ENCODE data around the gene MTFR1L.
A peak's percentile ranks its signal among the peaks of the same experiment; 100 is the strongest.

The MTFR1L gene

DNA sequence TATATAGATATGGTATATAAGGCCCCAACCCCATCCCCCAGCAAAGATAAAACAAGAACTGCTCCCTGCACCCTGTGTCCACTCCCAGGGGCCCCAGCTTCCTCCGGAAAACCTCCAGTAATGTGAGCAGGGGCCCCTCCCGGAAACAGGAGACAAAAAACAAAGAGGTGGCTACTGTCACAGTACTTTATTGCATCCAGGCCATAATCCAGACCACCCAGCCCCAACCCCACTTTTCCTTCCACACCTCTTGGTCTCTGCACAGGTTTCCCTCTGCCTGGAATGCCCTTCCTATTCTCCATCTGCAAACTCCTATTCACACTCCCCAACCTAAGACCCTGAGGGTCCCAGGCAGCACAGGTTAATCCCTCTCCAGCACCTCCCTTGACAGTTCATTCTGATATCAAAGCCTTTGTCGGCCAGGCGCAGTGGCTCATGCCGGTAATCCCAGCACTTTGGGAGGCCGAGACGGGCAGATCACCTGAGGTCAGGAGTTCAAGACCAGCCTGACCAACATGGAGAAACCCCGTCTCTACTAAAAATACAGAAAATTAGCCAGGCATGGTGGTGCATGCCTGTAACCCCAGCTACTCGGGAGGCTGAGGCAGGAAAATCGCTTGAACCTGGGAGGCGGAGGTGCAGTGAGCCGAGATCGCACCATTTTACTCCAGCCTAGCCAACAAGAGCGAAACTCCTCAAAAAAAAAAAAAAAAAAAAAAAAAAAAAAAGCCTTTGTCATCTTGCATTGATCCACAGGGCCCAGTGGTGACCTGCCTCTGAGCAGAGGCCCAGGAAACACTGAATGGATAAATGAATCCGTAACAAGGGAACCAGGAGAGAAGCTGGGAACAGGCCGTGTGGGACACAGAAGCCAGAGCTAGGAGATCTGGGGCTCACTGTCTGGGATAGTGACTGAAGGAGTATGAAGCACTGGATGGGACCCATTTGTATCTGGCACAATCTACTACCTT, 41.8 kb downstream of the MTFR1L start:
- Histone ChIP-seq H3K9me3 (ENCODE audit: control insufficient read depth in 2 of 2, low read length in 2 of 2) (no peaks in the 10 kb centered on the region), H3K27ac (ENCODE audit: low read depth in 2 of 2, low read length in 2 of 2) (peak overlapping the region; percentile 13 to 48)

DNA sequence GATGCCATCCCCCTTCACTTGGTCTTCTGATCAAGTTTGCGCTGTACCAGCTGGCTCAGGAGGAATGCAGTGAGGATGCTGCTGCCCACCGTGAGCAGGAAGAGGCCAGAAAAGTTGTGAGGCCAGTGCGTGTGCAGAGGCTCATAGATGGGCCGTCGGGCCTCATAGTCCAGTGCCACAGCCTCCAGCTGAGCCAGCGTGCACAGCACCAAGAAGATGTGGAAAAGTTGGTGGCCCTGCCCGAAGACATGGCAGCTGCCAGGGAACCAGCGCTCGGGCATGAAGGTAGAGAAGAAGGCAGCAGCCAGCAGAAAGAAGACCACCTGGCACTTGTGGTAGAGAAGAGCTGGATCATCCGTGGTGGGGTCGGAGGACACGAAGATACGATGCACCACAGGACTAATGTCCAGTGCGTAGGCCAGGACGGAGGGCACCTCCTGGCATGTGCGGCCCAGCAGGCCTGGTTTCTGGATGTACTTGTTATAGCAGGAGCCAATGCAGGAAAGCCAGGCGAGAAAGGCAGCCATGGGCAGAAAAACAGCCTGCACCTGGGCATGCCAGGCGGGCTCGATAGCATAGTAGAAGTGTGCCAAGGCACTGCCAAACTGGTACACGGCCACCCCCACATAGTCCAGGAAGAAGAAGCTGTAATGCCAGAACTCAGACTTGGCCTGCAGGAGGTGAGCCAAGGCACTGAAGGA, 43.2 kb downstream of the MTFR1L start:
- Histone ChIP-seq H3K4me3 (ENCODE audit: low read length in 2 of 2) (no peak overlapping the region), H3K9me3 (ENCODE audit: control insufficient read depth in 2 of 2, low read length in 2 of 2) (no peaks in the 10 kb centered on the region), H3K4me1 (ENCODE audit: control insufficient read depth in 2 of 2, insufficient read depth in 2 of 2, low read length in 2 of 2) (peaks cover 7 to 23% of the 10 kb centered on the region in 2 donors), H3K27me3 (ENCODE audit: control insufficient read depth in 2 of 2, insufficient read depth in 2 of 2, low read length in 2 of 2) (no peaks in the 10 kb centered on the region), H3K27ac (ENCODE audit: low read depth in 2 of 2, low read length in 2 of 2) (no peak overlapping the region), H3K36me3 (ENCODE audit: control insufficient read depth in 2 of 2, insufficient read depth in 2 of 2, low read length in 2 of 2) (peaks cover 0 to 4% of the 10 kb centered on the region in 2 donors), H3K9ac (ENCODE audit: low read depth in 1 of 2, low read length in 2 of 2) (no peak overlapping the region)

More for the DNA sequence above, 41.8 kb downstream of the MTFR1L start:
- Histone ChIP-seq H3K4me3 (ENCODE audit: low read length in 2 of 2) (no peak overlapping the region), H3K36me3 (ENCODE audit: control insufficient read depth in 2 of 2, insufficient read depth in 2 of 2, low read length in 2 of 2) (peaks cover 0 to 4% of the 10 kb centered on the region in 2 donors), H3K27me3 (ENCODE audit: control insufficient read depth in 2 of 2, insufficient read depth in 2 of 2, low read length in 2 of 2) (no peaks in the 10 kb centered on the region), H3K9ac (ENCODE audit: low read depth in 1 of 2, low read length in 2 of 2) (peak overlapping the region in 1 of 2 donors; percentile 6), H3K4me1 (ENCODE audit: control insufficient read depth in 2 of 2, insufficient read depth in 2 of 2, low read length in 2 of 2) (peaks cover 7 to 18% of the 10 kb centered on the region in 2 donors)

DNA sequence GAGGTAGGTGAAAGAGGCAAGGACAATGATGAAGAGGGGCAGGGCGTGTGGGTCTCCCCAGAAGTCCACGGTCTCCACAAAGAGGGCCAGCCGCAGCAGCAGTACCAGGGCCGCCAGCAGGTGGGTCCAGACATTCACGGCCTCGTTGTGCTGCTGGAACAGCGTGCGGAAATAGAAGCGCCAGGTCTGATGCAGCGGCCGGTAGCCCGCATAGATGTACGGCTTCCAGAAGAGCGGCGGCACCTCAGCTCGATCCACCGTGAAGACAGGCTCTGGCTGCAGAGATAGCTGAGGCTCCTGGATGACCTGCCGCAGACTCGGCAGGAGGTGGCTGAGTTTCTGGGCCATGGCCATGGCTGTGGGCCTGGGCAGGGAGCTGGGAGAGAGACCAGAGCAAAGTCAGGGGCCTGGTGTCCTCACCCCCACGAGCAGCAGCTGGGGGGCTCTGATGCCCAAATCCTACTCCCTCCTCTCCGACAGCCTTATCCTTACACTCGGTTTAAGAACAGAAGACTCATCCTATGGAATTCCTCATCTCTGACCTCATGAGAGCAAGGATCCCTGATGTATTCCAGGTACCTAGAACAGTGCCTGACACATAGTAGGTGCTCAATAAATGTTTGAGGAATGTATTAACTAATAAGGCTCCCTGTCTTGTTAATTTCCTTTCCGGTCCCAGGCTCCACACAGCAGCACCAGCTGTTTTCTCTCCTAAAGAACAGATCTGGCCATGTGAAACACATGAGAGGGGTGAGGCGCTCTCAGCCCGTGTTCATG, 43.9 kb downstream of the MTFR1L start:
- no peak overlapping the region for H3K27ac ChIP-seq (ENCODE audit: low read depth in 2 of 2, low read length in 2 of 2)
- peaks cover 0 to 4% of the 10 kb centered on the region in 2 donors for H3K36me3 ChIP-seq (ENCODE audit: control insufficient read depth in 2 of 2, insufficient read depth in 2 of 2, low read length in 2 of 2)
- H3K9ac ChIP-seq (ENCODE audit: low read depth in 1 of 2, low read length in 2 of 2), result no peak overlapping the region

DNA sequence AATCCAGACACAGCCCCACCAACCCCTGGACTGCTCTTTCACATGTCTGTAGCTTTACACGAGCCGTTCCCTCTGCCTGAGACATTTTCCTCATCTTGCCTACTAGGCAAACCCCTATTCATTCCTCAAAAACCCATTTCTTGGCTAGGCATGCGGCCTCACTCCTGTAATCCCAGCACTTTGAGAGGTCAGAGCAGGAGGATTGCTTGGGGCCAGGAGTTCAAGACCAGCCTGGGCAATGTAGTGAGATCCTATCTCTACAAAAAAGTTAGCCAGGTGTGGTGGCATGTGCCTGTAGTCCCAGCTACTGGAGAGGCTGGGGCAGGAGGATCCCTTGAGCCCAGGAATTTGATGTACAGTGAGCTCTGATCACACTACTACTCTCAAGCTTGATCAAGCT, 44.7 kb downstream of the MTFR1L start:
- H3K27me3 ChIP-seq (ENCODE audit: control insufficient read depth in 2 of 2, insufficient read depth in 2 of 2, low read length in 2 of 2), result no peaks in the 10 kb centered on the region
- no peak overlapping the region for H3K9ac ChIP-seq (ENCODE audit: low read depth in 1 of 2, low read length in 2 of 2)
- H3K36me3 ChIP-seq (ENCODE audit: control insufficient read depth in 2 of 2, insufficient read depth in 2 of 2, low read length in 2 of 2), result peaks cover 0 to 4% of the 10 kb centered on the region in 2 donors
- H3K4me1 ChIP-seq (ENCODE audit: control insufficient read depth in 2 of 2, insufficient read depth in 2 of 2, low read length in 2 of 2), result peaks cover 0 to 17% of the 10 kb centered on the region in 2 donors
- H3K4me3 ChIP-seq (ENCODE audit: low read length in 2 of 2), result no peak overlapping the region
- H3K9me3 ChIP-seq (ENCODE audit: control insufficient read depth in 2 of 2, low read length in 2 of 2), result no peaks in the 10 kb centered on the region
- H3K27ac ChIP-seq (ENCODE audit: low read depth in 2 of 2, low read length in 2 of 2), result no peak overlapping the region

More for the DNA sequence above, 43.9 kb downstream of the MTFR1L start:
- Histone ChIP-seq H3K9me3 (ENCODE audit: control insufficient read depth in 2 of 2, low read length in 2 of 2) (no peaks in the 10 kb centered on the region), H3K27me3 (ENCODE audit: control insufficient read depth in 2 of 2, insufficient read depth in 2 of 2, low read length in 2 of 2) (no peaks in the 10 kb centered on the region), H3K4me1 (ENCODE audit: control insufficient read depth in 2 of 2, insufficient read depth in 2 of 2, low read length in 2 of 2) (peaks cover 5 to 23% of the 10 kb centered on the region in 2 donors), H3K4me3 (ENCODE audit: low read length in 2 of 2) (no peak overlapping the region)

DNA sequence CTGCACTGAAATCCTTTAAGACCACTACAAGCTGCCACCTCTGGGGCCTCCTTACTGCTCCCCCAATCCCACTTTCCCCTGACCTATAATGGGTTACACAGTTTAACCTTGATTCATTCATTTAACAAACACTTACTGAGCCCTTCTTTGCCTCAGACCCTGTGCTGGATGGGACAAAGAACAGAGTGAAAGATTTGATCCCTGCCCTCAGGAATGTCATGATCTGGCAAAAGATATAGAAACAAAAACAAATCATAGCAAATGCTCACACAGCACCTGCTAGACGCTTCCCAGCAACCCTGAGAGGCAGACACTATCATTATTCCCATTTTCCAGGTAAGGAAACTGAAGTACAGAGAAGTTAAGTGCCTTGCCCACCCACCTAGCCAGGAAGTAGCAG, 46.5 kb downstream of the MTFR1L start:
- no peak overlapping the region for H3K9ac ChIP-seq (ENCODE audit: low read depth in 1 of 2, low read length in 2 of 2)
- no peak overlapping the region for H3K4me3 ChIP-seq (ENCODE audit: low read length in 2 of 2)
- H3K9me3 ChIP-seq (ENCODE audit: control insufficient read depth in 2 of 2, low read length in 2 of 2), result no peaks in the 10 kb centered on the region
- H3K4me1 ChIP-seq (ENCODE audit: control insufficient read depth in 2 of 2, insufficient read depth in 2 of 2, low read length in 2 of 2), result peaks cover 8 to 12% of the 10 kb centered on the region in 2 donors
- H3K27ac ChIP-seq (ENCODE audit: low read depth in 2 of 2, low read length in 2 of 2), result no peak overlapping the region
- H3K36me3 ChIP-seq (ENCODE audit: control insufficient read depth in 2 of 2, insufficient read depth in 2 of 2, low read length in 2 of 2), result peaks cover 0 to 4% of the 10 kb centered on the region in 2 donors
- no peaks in the 10 kb centered on the region for H3K27me3 ChIP-seq (ENCODE audit: control insufficient read depth in 2 of 2, insufficient read depth in 2 of 2, low read length in 2 of 2)

DNA sequence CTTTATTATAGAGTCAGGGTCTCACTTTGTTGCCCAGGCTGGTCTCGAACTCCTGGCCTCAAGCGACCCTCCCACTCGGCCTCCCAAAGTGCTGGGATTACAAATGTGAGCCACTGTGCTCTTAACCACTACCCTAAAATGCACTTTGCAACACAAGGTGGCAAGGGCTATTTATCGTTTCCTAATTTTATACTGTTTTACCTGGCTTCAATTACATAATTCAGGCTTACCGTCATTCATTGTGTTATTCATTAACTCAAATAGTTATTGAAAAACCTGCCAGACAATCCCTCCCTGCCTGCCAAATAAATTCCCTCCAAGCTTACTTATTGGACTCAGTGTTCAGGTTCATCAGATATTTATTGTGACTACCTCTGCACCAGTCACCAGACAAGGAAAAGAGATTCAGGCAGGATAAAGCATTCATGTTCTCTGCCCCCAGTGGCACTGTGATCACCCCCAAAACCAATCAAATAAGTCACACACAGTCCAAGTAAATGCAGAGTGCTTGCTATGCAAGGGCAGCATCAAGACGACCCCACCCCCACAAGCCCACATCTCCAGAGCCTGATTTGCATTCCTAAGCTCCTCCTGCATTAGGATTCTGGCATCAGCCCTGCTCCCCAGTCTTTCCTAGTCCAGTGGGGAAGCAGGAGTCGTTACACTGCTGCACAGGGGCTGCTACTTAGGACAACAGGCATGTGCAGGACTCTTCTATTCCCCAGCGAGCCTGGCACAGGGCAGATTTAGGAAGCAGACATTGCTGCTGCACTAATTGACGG, 47.6 kb downstream of the MTFR1L start:
- Histone ChIP-seq H3K9ac (ENCODE audit: low read depth in 1 of 2, low read length in 2 of 2) (peak overlapping the region in 1 of 2 donors; percentile 24), H3K4me1 (ENCODE audit: control insufficient read depth in 2 of 2, insufficient read depth in 2 of 2, low read length in 2 of 2) (peaks cover 13 to 19% of the 10 kb centered on the region in 2 donors), H3K27ac (ENCODE audit: low read depth in 2 of 2, low read length in 2 of 2) (no peak overlapping the region), H3K36me3 (ENCODE audit: control insufficient read depth in 2 of 2, insufficient read depth in 2 of 2, low read length in 2 of 2) (peaks cover 0 to 4% of the 10 kb centered on the region in 2 donors), H3K9me3 (ENCODE audit: control insufficient read depth in 2 of 2, low read length in 2 of 2) (no peaks in the 10 kb centered on the region), H3K27me3 (ENCODE audit: control insufficient read depth in 2 of 2, insufficient read depth in 2 of 2, low read length in 2 of 2) (no peaks in the 10 kb centered on the region), H3K4me3 (ENCODE audit: low read length in 2 of 2) (no peak overlapping the region)

DNA sequence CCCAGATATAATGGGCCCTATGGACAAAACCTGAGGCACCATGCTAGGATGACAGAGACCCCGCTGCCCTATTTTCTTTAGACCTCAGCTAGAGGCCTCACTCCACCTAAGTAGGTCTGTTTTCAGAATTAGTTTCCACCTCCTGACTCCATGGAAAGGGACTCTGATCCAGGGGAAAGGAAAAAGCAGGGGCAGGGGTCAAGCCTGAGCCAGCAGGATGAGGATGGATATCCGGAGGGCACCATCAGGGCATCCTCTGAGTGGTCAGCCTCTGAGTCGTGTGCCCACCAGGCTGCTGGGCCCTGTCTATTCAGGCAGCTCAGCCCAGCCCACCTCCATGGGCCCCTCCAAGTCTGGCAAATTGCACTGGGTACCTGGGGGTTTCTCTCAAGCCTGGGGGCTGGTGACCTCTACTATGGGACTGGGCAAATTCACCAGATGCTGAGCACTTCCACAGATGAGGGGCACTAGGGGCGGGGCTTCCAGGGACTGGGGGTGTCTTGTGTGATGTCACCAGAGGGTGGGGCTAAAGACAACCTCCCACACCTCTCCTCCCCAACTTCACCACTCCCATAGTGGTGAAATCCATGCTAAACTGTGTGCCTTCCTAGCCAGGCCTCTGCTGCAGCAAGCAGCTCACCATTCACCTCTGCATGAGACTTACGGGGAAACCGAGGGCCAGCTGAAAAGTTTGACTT, 50.3 kb downstream of the MTFR1L start:
- peaks cover 25 to 36% of the 10 kb centered on the region in 2 donors for H3K4me1 ChIP-seq (ENCODE audit: control insufficient read depth in 2 of 2, insufficient read depth in 2 of 2, low read length in 2 of 2)
- H3K36me3 ChIP-seq (ENCODE audit: control insufficient read depth in 2 of 2, insufficient read depth in 2 of 2, low read length in 2 of 2), result no peaks in the 10 kb centered on the region
- H3K9ac ChIP-seq (ENCODE audit: low read depth in 1 of 2, low read length in 2 of 2), result no peak overlapping the region
- no peaks in the 10 kb centered on the region for H3K27me3 ChIP-seq (ENCODE audit: control insufficient read depth in 2 of 2, insufficient read depth in 2 of 2, low read length in 2 of 2)
- no peaks in the 10 kb centered on the region for H3K9me3 ChIP-seq (ENCODE audit: control insufficient read depth in 2 of 2, low read length in 2 of 2)
- no peak overlapping the region for H3K27ac ChIP-seq (ENCODE audit: low read depth in 2 of 2, low read length in 2 of 2)
- H3K4me3 ChIP-seq (ENCODE audit: low read length in 2 of 2), result no peak overlapping the region

DNA sequence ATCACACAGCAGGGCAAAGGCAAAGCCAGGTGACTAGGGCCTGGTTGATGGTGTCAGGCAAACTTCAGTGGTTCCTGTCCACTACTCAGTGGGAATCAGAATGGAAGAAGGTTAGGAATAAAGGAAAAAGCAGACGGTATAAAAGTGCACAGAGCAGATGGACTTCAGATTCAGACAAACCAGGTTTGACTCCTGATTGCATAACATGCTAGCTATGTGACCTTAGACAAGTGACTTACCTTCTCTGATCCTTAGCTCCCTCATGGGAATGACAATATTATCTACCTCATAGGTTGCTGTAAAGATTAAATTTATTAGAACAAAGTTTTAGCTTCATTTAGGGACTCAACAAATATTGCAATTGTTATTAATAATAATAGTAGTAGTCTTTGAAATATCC, 50.9 kb downstream of the MTFR1L start:
- Histone ChIP-seq H3K4me1 (ENCODE audit: control insufficient read depth in 2 of 2, insufficient read depth in 2 of 2, low read length in 2 of 2) (peaks cover 25 to 36% of the 10 kb centered on the region in 2 donors), H3K27me3 (ENCODE audit: control insufficient read depth in 2 of 2, insufficient read depth in 2 of 2, low read length in 2 of 2) (no peaks in the 10 kb centered on the region), H3K27ac (ENCODE audit: low read depth in 2 of 2, low read length in 2 of 2) (no peak overlapping the region), H3K9ac (ENCODE audit: low read depth in 1 of 2, low read length in 2 of 2) (no peak overlapping the region), H3K9me3 (ENCODE audit: control insufficient read depth in 2 of 2, low read length in 2 of 2) (no peaks in the 10 kb centered on the region), H3K36me3 (ENCODE audit: control insufficient read depth in 2 of 2, insufficient read depth in 2 of 2, low read length in 2 of 2) (no peaks in the 10 kb centered on the region), H3K4me3 (ENCODE audit: low read length in 2 of 2) (no peak overlapping the region)
